SU-DHL-6 (cell line): Measurements from ENCODE around the gene MAPKBP1.
"Not testable (repeated sequence)": the region's sequence is repeated elsewhere in the genome, so short reads cannot be mapped to it uniquely, and the experiment has no call there.

Experiments used
- H2AFZ ChIP-seq: fragments of 200-600 bp; sonication (generic); 2 replicates; pipeline ENCODE4 v1.6.1; 2014; ENCODE audit warnings: low read depth, mild to moderate bottlenecking, moderate library complexity, mixed read lengths, antibody characterized with exemption, low read length; ENCODE audit not compliant: severe bottlenecking
- H3F3A ChIP-seq: fragments of 200-600 bp; shearing (Covaris generic); 2 replicates; pipeline ENCODE4 v1.6.0; 2016; ENCODE audit warnings: antibody characterized with exemption, mild to moderate bottlenecking; ENCODE audit not compliant: insufficient read depth
- H3K27ac ChIP-seq: fragments of 200-600 bp; sonication (generic); 2 replicates; pipeline ENCODE4 v1.5.1; 2016; ENCODE audit warnings: low read depth, mild to moderate bottlenecking, low read length, moderate library complexity, mixed read lengths
- H3K27me3 ChIP-seq: fragments of 200-600 bp; sonication (generic), shearing (Covaris generic); 2 replicates; pipeline ENCODE4 v1.6.0; 2014; ENCODE audit warnings: mild to moderate bottlenecking, low read length
- H3K36me3 ChIP-seq: fragments of 200-600 bp; sonication (generic); 2 replicates; pipeline ENCODE4 v1.6.1; 2014; ENCODE audit warnings: mild to moderate bottlenecking, low read length, mixed read lengths
- H3K4me2 ChIP-seq: fragments of 300-600, 200-600 bp; shearing (Covaris generic), sonication (generic); 2 replicates; pipeline ENCODE4 v1.6.0; 2014; ENCODE audit warnings: low read length, low read depth, mild to moderate bottlenecking; ENCODE audit not compliant: poor library complexity, severe bottlenecking
- H3K4me3 ChIP-seq: fragments of 200-600 bp; sonication (generic); 2 replicates; pipeline ENCODE4 v1.5.1; 2014; ENCODE audit warnings: antibody characterized with exemption, low read length, mild to moderate bottlenecking, mixed read lengths; ENCODE audit not compliant: insufficient read depth, poor library complexity, severe bottlenecking
- H3K79me2 ChIP-seq: fragments of 200-600 bp; sonication (generic); 2 replicates; pipeline ENCODE4 v1.6.1; 2014; ENCODE audit warnings: mild to moderate bottlenecking, low read length, moderate library complexity; ENCODE audit not compliant: insufficient read depth
- H3K9ac ChIP-seq: fragments of 200-600 bp; sonication (generic); 2 replicates; pipeline ENCODE4 v1.7.0; 2014; ENCODE audit warnings: mild to moderate bottlenecking, low read length
- H3K9me2 ChIP-seq: fragments of 200-600 bp; sonication (generic); replicated peaks from 2 replicates; pipeline ENCODE4 v1.6.1; 2014; ENCODE audit warnings: low read length; ENCODE audit not compliant: insufficient read depth
- H3K9me3 ChIP-seq: fragments of 200-600 bp; sonication (generic); 2 replicates; pipeline ENCODE4 v1.6.1; 2014; ENCODE audit warnings: low read length, mixed read lengths; ENCODE audit not compliant: insufficient read depth
- H4K20me1 ChIP-seq: fragments of 200-600 bp; sonication (generic); 2 replicates; pipeline ENCODE4 v1.6.1; 2014; ENCODE audit warnings: low read depth, mild to moderate bottlenecking, antibody characterized with exemption, low read length, moderate library complexity, mixed read lengths
- CTCF ChIP-seq: fragments of 200-600 bp; sonication (generic); IDR thresholded peaks from one replicate; pipeline ENCODE4 v1.5.1; 2017; ENCODE audit warnings: antibody characterized with exemption, mild to moderate bottlenecking, low read length, moderate library complexity; ENCODE audit not compliant: insufficient read depth, poor library complexity, severe bottlenecking
- EZH2phosphoT487 ChIP-seq: fragments of 200-600 bp; sonication (generic), shearing (Covaris generic); conservative IDR thresholded peaks from 2 replicates; pipeline ENCODE4 v1.6.1; 2018; ENCODE audit warnings: mild to moderate bottlenecking, antibody characterized with exemption, low read length, moderate library complexity, mixed read lengths

Gene MAPKBP1

GRCh38 chr15:41732483-41732882, 41.8 kb upstream of the MAPKBP1 start:
- TF ChIP-seq CTCF (no peak), EZH2phosphoT487 (no peak)
- Histone ChIP-seq H4K20me1 (no peaks in the 10 kb centered on the region), H3K4me2 (no peak overlapping the region), H3K4me3 (no peak overlapping the region), H2AFZ (no peak overlapping the region), H3K9ac (no peak overlapping the region), H3K79me2 (no peaks in the 10 kb centered on the region), H3F3A (peaks cover 6% of the 10 kb centered on the region; the same call in 1 of the 2 replicates), H3K9me3 (no peaks in the 10 kb centered on the region), H3K27me3 (no peaks in the 10 kb centered on the region), H3K9me2 (no peaks in the 10 kb centered on the region), H3K27ac (no peak overlapping the region), H3K36me3 (peaks cover 9% of the 10 kb centered on the region; the same call in 1 of the 2 replicates)

- Histone ChIP-seq H3K4me2 (no peak overlapping the region), H3K27me3 (no peaks in the 10 kb centered on the region), H4K20me1 (no peaks in the 10 kb centered on the region), H3K9ac (no peak overlapping the region), H3K79me2 (no peaks in the 10 kb centered on the region), H3K4me3 (no peak overlapping the region), H3K9me2 (no peaks in the 10 kb centered on the region), H3K9me3 (no peaks in the 10 kb centered on the region), H2AFZ (no peak overlapping the region), H3K36me3 (peaks cover 9% of the 10 kb centered on the region; the same call in 1 of the 2 replicates), H3K27ac (no peak overlapping the region), H3F3A (0 out of 2 replicates have a peak, but pooled peaks cover under 1% of the 10 kb centered on the region)
- TF ChIP-seq CTCF (no peak), EZH2phosphoT487 (no peak)
These were observed 40.2 kb upstream of the MAPKBP1 start for GRCh38 chr15:41734079-41734478.

- Histone ChIP-seq H3K9me2 (no peaks in the 10 kb centered on the region), H3K36me3 (peaks cover 12% of the 10 kb centered on the region; the same call in 1 of the 2 replicates), H3K79me2 (no peaks in the 10 kb centered on the region), H2AFZ (no peak overlapping the region), H3K27me3 (no peaks in the 10 kb centered on the region), H3K9me3 (no peaks in the 10 kb centered on the region), H3K4me2 (no peak overlapping the region), H3K9ac (no peak overlapping the region), H3K4me3 (no peak overlapping the region), H3K27ac (no peak overlapping the region), H3F3A (no peaks in the 10 kb centered on the region), H4K20me1 (no peaks in the 10 kb centered on the region)
- no peak for TF ChIP-seq EZH2phosphoT487
- TF ChIP-seq CTCF = no peak
These were observed 39.2 kb upstream of the MAPKBP1 start for GRCh38 chr15:41735046-41735445.

DNA sequence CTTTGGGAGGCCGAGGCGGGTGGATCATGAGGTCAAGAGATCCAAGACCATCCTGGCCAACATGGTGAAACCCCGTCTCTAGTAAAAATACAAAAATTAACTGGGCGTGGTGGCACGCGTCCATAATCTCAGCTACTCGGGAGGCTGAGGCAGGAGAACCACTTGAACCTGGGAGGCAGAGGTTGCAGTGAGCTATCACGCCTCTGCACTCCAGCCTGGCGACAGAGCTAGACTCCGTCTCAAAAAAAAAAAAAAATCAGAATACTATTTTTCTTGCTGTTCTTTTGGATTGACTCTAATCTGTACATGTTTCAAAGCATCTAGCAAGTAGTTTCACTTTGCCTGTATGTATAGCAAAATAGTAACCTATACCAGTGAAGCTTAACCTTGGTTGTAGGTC, 38.8 kb upstream of the MAPKBP1 start:
- not testable (repeated sequence) for H3K9me3 ChIP-seq, H3K27ac ChIP-seq, H3K27me3 ChIP-seq, H3K9ac ChIP-seq, H3K79me2 ChIP-seq, H3F3A ChIP-seq, H3K4me2 ChIP-seq, H3K9me2 ChIP-seq, H4K20me1 ChIP-seq, H3K4me3 ChIP-seq, H2AFZ ChIP-seq
- peaks cover 12% of the 10 kb centered on the region; the same call in 1 of the 2 replicates for H3K36me3 ChIP-seq
